Measurements from ENCODE around the gene SFXN5. TPM values are rescaled to one million over a fixed set of nuclear protein-coding genes. Genes with fewer than 3 reads are reported as not detected.

The SFXN5 gene
- total RNA-seq, 1 donor from 2014 or later, result 13.7 TPM

Other genes starting within 250 kb of the SFXN5 start
- gene EXOC6B, start 245.7 kb downstream of the SFXN5 start, total RNA-seq (ENCODE audit: unreplicated experiment), result 34.5 TPM
- 1.7 TPM for gene SPR, start 184.3 kb downstream of the SFXN5 start, total RNA-seq (ENCODE audit: unreplicated experiment)
- 0.54 TPM for gene EMX1, start 154.2 kb downstream of the SFXN5 start, total RNA-seq (ENCODE audit: unreplicated experiment)
- 13.5 TPM for gene RAB11FIP5, start 41.2 kb upstream of the SFXN5 start, total RNA-seq (ENCODE audit: unreplicated experiment)
- not detected for gene NOTO, start 130.9 kb upstream of the SFXN5 start, total RNA-seq (ENCODE audit: unreplicated experiment)
- gene SMYD5, start 142.5 kb upstream of the SFXN5 start, total RNA-seq (ENCODE audit: unreplicated experiment), result 17.0 TPM
- gene PRADC1, start 161.5 kb upstream of the SFXN5 start, total RNA-seq (ENCODE audit: unreplicated experiment), result 26.8 TPM
- gene CCT7, start 162.6 kb upstream of the SFXN5 start, total RNA-seq (ENCODE audit: unreplicated experiment), result 269 TPM
- gene FBXO41, start 212.8 kb upstream of the SFXN5 start, total RNA-seq (ENCODE audit: unreplicated experiment), result 14.0 TPM
- gene EGR4, start 221.8 kb upstream of the SFXN5 start, total RNA-seq (ENCODE audit: unreplicated experiment), result not detected